Measurements from ENCODE around the gene OMP. TPM values are rescaled to one million over a fixed set of nuclear protein-coding genes. Genes with fewer than 3 reads are reported as not detected.

The OMP gene
- total RNA-seq, 2 experiments from 2014 or later = not detected

GRCh38 chr11:77090373-77091111 lies 12.1 kb upstream of the OMP start:
- ChIA-PET CTCF (ENCODE audit: unreplicated experiment) (interaction anchor here (1.1 to 1.8 kb wide), 3 partner anchors 43 to 171 kb away, joined by 3 to 11 read pairs (median 4); no protein-coding TSS in a partner anchor), POLR2A (interaction anchor here (0.7 kb wide), 1 partner anchor 43 kb away, joined by 3 read pairs; no protein-coding TSS in a partner anchor)
- DNase-seq (ENCODE audit: low spot score) = no peak
- H3K36me3 ChIP-seq (ENCODE audit: insufficient read depth, low read length) = no peaks in the 10 kb centered on the region
- TF ChIP-seq CTCF (conservative IDR thresholded peaks at IDR 0.05; ENCODE audit: low read length) (no peak), EZH2phosphoT487 (IDR thresholded peaks at IDR 0.05; ENCODE audit: borderline replicate concordance, low read depth, low read length) (no peak)
- H3K4me1 ChIP-seq (ENCODE audit: insufficient read depth, low read length, poor library complexity, severe bottlenecking) = no peaks in the 10 kb centered on the region
- no peak overlapping the region for H3K4me2 ChIP-seq (ENCODE audit: low read length)
- no peak overlapping the region for H2AFZ ChIP-seq (ENCODE audit: low read length)
- intact Hi-C loops (cut with micrococcal nuclease; ENCODE audit: unreplicated experiment) = loop anchor here (1.0 to 2.0 kb wide), 4 partner anchors 24 to 284 kb away; partner anchors contain the start of gene CAPN5
- H3K27ac ChIP-seq (ENCODE audit: low read depth, low read length, poor library complexity, severe bottlenecking) = no peak overlapping the region
- H3K4me3 ChIP-seq (ENCODE audit: low read depth, low read length, poor library complexity, severe bottlenecking) = no peak overlapping the region
- BruUV-seq (replicated peaks) = no TSS peak
- H3K9me3 ChIP-seq (ENCODE audit: low read length) = no peaks in the 10 kb centered on the region
- no peaks in the 10 kb centered on the region for H3K9me2 ChIP-seq (ENCODE audit: insufficient read depth, low read length)
- H4K20me1 ChIP-seq (ENCODE audit: insufficient read depth, low read length) = no peaks in the 10 kb centered on the region
- no peaks in the 10 kb centered on the region for H3K79me2 ChIP-seq (ENCODE audit: insufficient read depth, low read depth, low read length)

- no peaks in the 10 kb centered on the region for H3K9me3 ChIP-seq (ENCODE audit: low read length)
- ChIA-PET CTCF (ENCODE audit: unreplicated experiment) (interaction anchor here (0.6 to 1.8 kb wide), 4 partner anchors 44 to 356 kb away, joined by 3 to 11 read pairs (median 4); no protein-coding TSS in a partner anchor), POLR2A (interaction anchor here (0.7 kb wide), 1 partner anchor 44 kb away, joined by 3 read pairs; no protein-coding TSS in a partner anchor)
- no peaks in the 10 kb centered on the region for H3K9me2 ChIP-seq (ENCODE audit: insufficient read depth, low read length)
- H3K36me3 ChIP-seq (ENCODE audit: insufficient read depth, low read length) = no peaks in the 10 kb centered on the region
- intact Hi-C loops (cut with micrococcal nuclease; ENCODE audit: unreplicated experiment) = loop anchor here (1.0 to 2.0 kb wide), 4 partner anchors 25 to 285 kb away; partner anchors contain the start of gene CAPN5
- BruUV-seq (replicated peaks) = no TSS peak
- H4K20me1 ChIP-seq (ENCODE audit: insufficient read depth, low read length) = no peaks in the 10 kb centered on the region
- no peaks in the 10 kb centered on the region for H3K4me1 ChIP-seq (ENCODE audit: insufficient read depth, low read length, poor library complexity, severe bottlenecking)
- H2AFZ ChIP-seq (ENCODE audit: low read length) = no peak overlapping the region
- no peak overlapping the region for H3K4me3 ChIP-seq (ENCODE audit: low read depth, low read length, poor library complexity, severe bottlenecking)
- H3K4me2 ChIP-seq (ENCODE audit: low read length) = no peak overlapping the region
- TF ChIP-seq EZH2phosphoT487 (IDR thresholded peaks at IDR 0.05; ENCODE audit: borderline replicate concordance, low read depth, low read length) = no peak
- peak; percentile 91 for TF ChIP-seq CTCF (conservative IDR thresholded peaks at IDR 0.05; ENCODE audit: low read length)
- H3K27ac ChIP-seq (ENCODE audit: low read depth, low read length, poor library complexity, severe bottlenecking) = no peak overlapping the region
- peak; percentile 80 for DNase-seq (ENCODE audit: low spot score)
- H3K79me2 ChIP-seq (ENCODE audit: insufficient read depth, low read depth, low read length) = no peaks in the 10 kb centered on the region
These were observed 11.3 kb upstream of the OMP start for GRCh38 chr11:77091146-77091940.

All from OCI-LY7 (cell line).